Globus pallidus (tissue), 1 donor: ENCODE results near the gene UBE2I.

Experiments used
- DNase-seq: peaks from one replicate; pipeline ENCODE4 v3.0.0-alpha.2; 2015; ENCODE audit warnings: low spot score

Gene UBE2I

GRCh38 chr16:1330931-1331711, 21.7 kb downstream of the UBE2I start:
- DNase-seq = no peak

GRCh38 chr16:1331712-1332617, 22.5 kb downstream of the UBE2I start:
- DNase-seq = no peak

- no peak for DNase-seq
These were observed 23.2 kb downstream of the UBE2I start for GRCh38 chr16:1332618-1333148.

DNA sequence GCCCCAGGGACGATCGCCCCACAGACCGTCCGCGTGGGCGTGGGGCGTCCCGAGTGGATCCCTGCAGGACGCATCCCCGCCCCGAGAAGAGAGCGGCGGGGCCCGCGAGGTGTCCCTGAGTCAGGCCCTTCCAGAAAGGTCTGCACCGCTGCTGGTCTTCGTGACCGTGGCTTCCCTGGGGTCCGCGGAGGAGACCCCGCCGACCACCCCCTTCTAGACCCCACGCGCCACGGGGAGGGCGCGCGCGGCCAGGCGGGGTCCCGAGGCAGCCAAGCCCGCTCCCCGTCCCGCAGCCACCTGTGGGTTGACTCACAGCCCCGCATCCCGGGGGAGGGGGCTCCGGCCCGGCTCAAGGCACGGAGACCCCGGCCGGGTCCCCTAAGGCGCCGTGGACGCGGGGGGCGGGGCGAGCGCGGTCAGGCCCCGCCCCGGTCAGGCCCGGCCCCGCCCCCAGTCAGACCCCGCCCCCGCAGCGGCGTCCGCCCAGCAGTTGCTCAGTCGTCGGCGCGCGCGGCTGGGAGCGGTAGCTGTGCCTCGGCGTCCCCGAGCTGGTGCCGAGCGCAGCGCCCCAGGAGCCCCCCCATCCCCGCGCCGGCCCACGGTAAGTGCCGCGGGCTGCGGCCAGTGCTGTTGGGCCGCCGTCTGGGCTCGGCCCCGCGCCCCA, 23.8 kb downstream of the UBE2I start, which contains the start of gene BAIAP3:
Gene BAIAP3 (plus strand): TSS at position 497 of the 664 bp plus-strand sequence. CDS start 4,905 bp downstream, outside the sequence.
- DNase-seq = no peak

- no peak for DNase-seq
These were observed 24.6 kb downstream of the UBE2I start for GRCh38 chr16:1333854-1334700.

DNA sequence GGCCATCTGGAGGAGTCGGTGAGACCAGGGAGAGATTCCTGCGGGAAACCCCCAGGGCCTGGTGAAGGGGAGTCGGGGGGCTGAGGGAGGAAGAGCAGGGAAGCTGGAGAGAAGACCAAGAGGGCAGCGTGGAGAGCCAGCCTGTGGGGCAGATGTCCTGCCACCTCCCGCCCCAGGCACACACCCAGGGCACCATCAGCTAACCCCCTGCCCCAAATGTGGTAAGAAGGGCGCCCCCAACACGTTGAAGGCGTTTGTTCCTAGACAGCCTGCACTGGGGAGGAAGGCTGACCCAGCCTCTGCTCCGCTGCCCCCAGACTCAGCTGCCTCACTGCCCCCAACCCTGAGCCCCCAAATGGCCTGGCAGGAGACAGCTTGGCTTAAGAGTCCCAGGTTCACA, 25.3 kb downstream of the UBE2I start:
- no peak for DNase-seq

GRCh38 chr16:1335211-1335971, 26.0 kb downstream of the UBE2I start:
- DNase-seq = peak; percentile 19

- no peak for DNase-seq
These were observed 26.6 kb downstream of the UBE2I start for GRCh38 chr16:1335996-1336395.

- no peak for DNase-seq
These were observed 27.2 kb downstream of the UBE2I start for GRCh38 chr16:1336619-1337018.

GRCh38 chr16:1337486-1337885, 28.1 kb downstream of the UBE2I start:
- DNase-seq = no peak

DNA sequence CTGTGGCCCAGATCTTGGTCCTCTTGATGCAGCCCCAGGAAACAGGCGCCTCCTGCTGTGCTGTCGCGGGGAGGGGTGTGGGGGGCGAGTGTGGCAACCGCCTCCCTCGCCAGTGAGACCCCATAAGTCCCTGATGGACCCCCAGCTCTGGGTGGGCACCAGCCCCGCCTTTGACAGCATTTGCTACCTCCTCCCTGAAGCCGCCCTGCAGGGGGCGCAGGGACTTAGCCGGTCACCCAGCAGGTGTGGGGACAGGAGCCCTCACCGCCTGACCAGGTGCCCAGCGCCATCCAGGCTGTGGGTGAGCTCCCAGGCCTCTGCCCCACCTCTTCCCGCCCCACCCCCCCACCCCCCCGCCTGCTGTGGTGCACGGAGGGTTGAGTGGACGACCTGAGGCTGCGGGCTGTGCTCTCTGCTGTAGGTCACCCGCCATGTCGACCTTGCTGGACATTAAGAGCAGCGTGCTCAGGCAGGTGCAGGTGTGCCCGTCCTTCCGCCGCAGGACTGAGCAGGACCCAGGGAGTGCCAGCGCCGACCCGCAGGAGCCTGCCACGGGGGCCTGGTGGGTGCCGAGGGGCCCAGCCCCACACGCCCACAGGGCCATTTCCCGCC, 28.8 kb downstream of the UBE2I start:
- no peak for DNase-seq

DNA sequence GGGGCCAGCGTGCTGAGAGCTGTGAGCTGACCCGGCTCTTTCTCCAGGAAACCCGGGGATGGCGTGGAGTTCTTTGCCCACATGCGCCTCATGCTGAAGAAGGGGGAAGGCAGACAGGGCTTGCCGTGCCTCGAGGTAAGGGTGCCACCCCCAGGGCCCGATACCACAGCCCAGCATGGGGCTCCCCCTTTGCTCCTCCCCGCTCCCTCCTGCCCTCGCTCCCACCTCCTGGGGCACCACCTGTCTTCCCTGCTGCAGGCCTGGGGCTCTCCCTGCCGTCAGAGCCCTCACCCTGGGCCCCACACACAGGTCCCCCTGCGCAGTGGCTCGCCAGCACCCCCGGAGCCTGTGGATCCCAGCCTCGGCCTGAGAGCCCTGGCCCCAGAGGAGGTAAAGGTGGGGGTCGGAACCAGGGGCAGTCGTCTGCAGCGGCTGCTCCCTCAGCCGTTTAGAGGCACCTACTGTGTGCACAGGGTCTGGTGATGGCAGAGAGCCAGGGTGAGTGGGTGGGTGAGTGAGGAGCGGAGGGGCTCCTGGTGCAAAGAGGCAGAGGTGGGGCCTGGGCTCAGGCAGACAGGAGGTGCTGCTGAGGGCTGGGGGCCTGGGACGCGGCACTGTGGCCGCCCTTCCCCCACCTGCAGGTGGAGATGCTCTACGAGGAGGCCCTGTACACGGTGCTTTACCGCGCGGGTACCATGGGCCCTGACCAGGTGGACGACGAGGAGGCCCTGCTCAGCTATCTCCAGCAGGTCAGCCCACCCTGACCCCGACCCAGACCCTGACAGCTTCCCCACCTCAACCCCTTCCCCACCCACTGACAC, 29.6 kb downstream of the UBE2I start:
- DNase-seq = no peak

DNA sequence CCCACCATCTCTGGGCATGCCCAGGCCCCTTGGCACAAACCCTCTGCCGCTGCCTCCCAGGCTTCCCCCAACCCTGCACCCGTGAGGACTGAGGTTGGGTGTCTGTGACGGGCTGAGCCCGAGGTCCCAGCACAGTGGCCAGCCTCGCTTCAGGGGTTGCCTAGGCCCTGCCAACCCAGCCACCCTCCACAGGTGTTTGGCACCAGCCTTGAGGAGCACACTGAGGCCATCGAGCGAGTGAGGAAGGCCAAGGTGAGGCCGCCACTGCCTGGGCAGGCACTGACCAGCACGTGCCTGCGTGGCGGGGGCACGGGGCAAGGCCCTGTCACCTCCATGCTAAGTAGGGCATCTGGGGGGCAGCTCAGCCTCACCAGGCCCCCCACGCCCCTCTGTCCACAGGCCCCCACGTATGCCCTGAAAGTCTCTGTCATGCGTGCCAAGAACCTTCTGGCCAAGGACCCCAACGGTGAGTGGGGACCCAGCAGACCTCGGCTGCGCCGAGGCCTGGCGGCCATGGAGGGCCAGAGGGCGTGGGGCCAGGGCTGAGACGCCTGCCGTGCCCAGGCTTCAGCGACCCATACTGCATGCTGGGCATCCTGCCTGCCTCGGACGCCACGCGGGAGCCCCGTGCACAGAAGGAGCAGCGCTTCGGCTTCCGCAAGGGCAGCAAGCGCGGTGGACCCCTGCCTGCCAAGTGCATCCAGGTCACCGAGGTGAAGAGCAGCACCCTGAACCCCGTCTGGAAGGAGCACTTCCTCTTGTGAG, 31.5 kb downstream of the UBE2I start:
- DNase-seq = no peak

DNA sequence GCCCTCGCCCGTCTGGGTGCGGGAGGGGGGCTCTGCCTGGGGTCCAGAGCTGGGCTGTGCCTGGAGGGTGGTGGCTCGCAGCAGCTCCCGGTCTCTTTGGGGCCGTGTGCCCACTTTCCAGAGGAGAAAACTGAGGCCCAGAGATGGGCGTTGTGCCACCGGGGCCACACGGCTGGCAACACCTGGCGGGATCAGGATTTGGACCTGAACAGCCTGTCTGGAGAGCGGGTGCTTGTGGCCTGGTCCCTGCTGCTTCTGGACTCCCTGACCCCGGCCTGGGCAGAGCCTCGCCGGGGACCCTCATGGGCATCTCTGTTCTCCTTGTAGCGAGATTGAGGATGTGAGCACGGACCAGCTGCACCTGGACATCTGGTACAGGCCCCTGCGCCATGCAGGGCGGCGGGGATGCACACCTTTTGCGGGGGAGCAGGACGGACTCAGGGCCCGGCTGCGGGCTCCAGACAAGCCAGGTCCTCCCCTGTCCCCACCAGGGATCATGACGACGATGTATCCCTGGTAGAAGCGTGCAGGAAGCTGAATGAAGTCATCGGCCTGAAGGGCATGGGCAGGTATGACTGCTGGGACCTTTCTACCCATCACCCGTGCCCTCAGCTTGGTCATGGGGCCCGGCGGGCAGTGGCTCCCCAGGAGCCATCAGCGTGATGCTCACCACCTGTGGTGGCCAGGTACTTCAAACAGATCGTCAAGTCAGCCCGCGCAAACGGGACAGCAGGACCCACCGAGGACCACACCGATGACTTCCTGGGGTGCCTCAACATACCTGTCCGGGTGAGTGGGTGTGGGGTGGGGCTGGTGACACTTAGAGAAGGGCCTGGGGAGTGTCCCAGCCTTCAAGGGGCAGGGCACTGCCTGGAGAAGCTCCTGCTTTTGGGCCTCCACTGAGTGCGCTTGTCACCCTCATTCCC, 32.3 kb downstream of the UBE2I start:
- DNase-seq = no peak

DNA sequence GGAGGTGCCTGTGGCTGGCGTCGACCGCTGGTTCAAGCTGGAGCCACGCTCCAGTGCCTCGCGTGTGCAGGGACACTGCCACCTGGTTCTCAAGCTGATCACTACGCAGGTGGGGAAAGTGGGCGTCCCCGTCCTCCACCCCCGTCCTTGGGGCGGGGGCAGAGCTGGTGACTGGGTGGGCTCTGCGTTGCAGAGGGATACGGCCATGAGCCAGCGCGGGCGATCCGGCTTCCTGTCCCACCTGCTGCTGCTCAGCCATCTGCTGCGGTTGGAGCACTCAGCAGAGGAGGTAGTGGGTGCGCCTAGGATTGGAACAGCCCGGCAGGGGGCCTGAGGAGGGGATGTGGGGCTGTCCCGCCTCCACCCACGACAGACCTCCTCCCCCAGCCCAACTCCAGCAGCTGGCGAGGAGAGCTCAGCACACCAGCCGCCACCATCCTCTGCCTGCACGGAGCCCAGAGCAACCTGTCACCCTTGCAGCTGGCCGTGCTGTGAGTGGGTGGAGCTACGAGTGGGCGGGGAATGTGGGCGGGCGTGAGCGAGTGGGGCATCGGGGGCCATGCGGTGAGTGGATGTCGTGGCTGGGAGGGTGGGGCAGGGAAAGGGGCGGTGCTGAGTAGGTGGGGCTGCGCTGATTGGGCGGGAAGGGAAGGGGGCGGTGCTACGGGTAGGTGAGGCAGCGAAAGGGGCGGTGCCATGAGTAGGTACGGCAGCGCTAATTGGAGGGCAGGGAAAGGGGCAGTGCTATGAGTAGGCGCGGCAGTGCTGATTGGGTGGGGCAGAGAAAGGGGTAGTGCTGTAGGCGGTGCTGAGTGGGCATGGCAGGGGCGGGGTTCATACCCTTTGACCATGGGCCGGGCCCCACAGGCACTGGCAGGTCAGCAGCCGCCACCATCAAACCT, 33.3 kb downstream of the UBE2I start:
- peak; percentile 83 for DNase-seq
